WTC11 (cell line): ENCODE results near the gene CTSE. TPM values are rescaled to one million over a fixed set of nuclear protein-coding genes. Genes with fewer than 3 reads are reported as not detected.

Experiments used
- ATAC-seq: fragments of 200-7000 bp; cut with Tn5 transposase; 2 replicates; pipeline ENCODE4 v1.10.0; 2021; ENCODE audit warnings: mild to moderate bottlenecking, moderate library complexity
- CTCF ChIA-PET: fragments of 300-600 bp; sonication (Branson Sonifier 250); formaldehyde crosslinking; loops from one replicate; lab custom pipeline; 2021; ENCODE audit warnings: antibody characterized with exemption; lab: Charles Lee
- POLR2A ChIA-PET: fragments of 350-600 bp; sonication (Branson Sonifier 250); formaldehyde crosslinking; loops from one replicate; lab custom pipeline; 2021; ENCODE audit warnings: antibody characterized with exemption; lab: Charles Lee
- DNase-seq: peaks from one replicate; pipeline ENCODE4 v3.0.0; 2021; ENCODE audit warnings: low spot score
- H3K27ac Mint-ChIP-seq: 2 replicates; pipeline ENCODE4 v1.8.0; 2021; ENCODE audit warnings: mixed read lengths
- H3K27me3 Mint-ChIP-seq: 2 replicates; pipeline ENCODE4 v1.8.0; 2021; ENCODE audit warnings: low read depth, mild to moderate bottlenecking, moderate library complexity, mixed read lengths
- H3K36me3 Mint-ChIP-seq: 2 replicates; pipeline ENCODE4 v1.8.0; 2021; ENCODE audit warnings: mixed read lengths
- H3K4me1 Mint-ChIP-seq: 2 replicates; pipeline ENCODE4 v1.8.0; 2022; ENCODE audit warnings: mixed read lengths
- H3K4me3 Mint-ChIP-seq: 2 replicates; pipeline ENCODE4 v1.8.0; 2021; ENCODE audit warnings: mild to moderate bottlenecking, moderate library complexity, mixed read lengths
- H3K9me3 Mint-ChIP-seq: 2 replicates; pipeline ENCODE4 v1.8.0; 2021; ENCODE audit warnings: mixed read lengths
- CREM ChIP-seq: sonication (generic); formaldehyde crosslinking; IDR thresholded peaks from 2 replicates; pipeline ENCODE4 v1.8.1; 2022; ENCODE audit warnings: mild to moderate bottlenecking, missing genetic modification reagents, moderate library complexity
- CTCF ChIP-seq: fragments of 200-600 bp; IDR thresholded peaks from 2 replicates; pipeline ENCODE4 v1.8.0; 2022; ENCODE audit warnings: antibody characterized with exemption
- ERG ChIP-seq: fragments of 250-450 bp; sonication (Bioruptor Pico); IDR thresholded peaks from 2 replicates; pipeline ENCODE4 v1.8.0; 2021; ENCODE audit warnings: mild to moderate bottlenecking
- FOXJ3 ChIP-seq: sonication (generic); formaldehyde crosslinking; IDR thresholded peaks from 2 replicates; pipeline ENCODE4 v1.9.0; 2021; ENCODE audit warnings: missing genetic modification reagents, mild to moderate bottlenecking, borderline replicate concordance
- FOXP1 ChIP-seq: sonication (generic); formaldehyde crosslinking; IDR thresholded peaks from 2 replicates; pipeline ENCODE4 v1.8.0; 2022; ENCODE audit warnings: missing genetic modification reagents, mild to moderate bottlenecking, moderate library complexity, borderline replicate concordance
- FOXP4 ChIP-seq: sonication (generic); formaldehyde crosslinking; IDR thresholded peaks from 2 replicates; pipeline ENCODE4 v1.8.0; 2022; ENCODE audit warnings: mild to moderate bottlenecking, missing genetic modification reagents
- GRHL2 ChIP-seq: fragments of 250-450 bp; sonication (Bioruptor Pico); IDR thresholded peaks from 2 replicates; pipeline ENCODE4 v1.8.0; 2022; ENCODE audit warnings: mild to moderate bottlenecking, moderate library complexity; ENCODE audit not compliant: insufficient replicate concordance, severe bottlenecking
- IRF2 ChIP-seq: sonication (generic); formaldehyde crosslinking; IDR thresholded peaks from 2 replicates; pipeline ENCODE4 v1.8.0; 2022; ENCODE audit warnings: low read depth, missing genetic modification reagents, borderline replicate concordance
- KAT7 ChIP-seq: sonication (generic); formaldehyde crosslinking; IDR thresholded peaks from 2 replicates; pipeline ENCODE4 v1.8.1; 2023; ENCODE audit warnings: missing genetic modification reagents, mild to moderate bottlenecking, borderline replicate concordance
- NFE2L1 ChIP-seq: sonication (generic); formaldehyde crosslinking; IDR thresholded peaks from 2 replicates; pipeline ENCODE4 v1.8.1; 2023; ENCODE audit warnings: missing genetic modification reagents
- NFYB ChIP-seq: sonication (generic); formaldehyde crosslinking; conservative IDR thresholded peaks from 2 replicates; pipeline ENCODE4 v1.8.0; 2022; ENCODE audit warnings: low read depth, missing genetic modification reagents
- RORB ChIP-seq: fragments of 250-450 bp; sonication (Bioruptor Pico); IDR thresholded peaks from 2 replicates; pipeline ENCODE4 v1.9.0; 2021; ENCODE audit warnings: mild to moderate bottlenecking
- TEAD1 ChIP-seq: sonication (generic); formaldehyde crosslinking; IDR thresholded peaks from 2 replicates; pipeline ENCODE4 v1.8.0; 2022; ENCODE audit warnings: mild to moderate bottlenecking, missing genetic modification reagents
- USF1 ChIP-seq: sonication (generic); formaldehyde crosslinking; IDR thresholded peaks from 2 replicates; pipeline ENCODE4 v1.8.0; 2022; ENCODE audit warnings: mild to moderate bottlenecking, missing genetic modification reagents
- ZNF281 ChIP-seq: sonication (generic); formaldehyde crosslinking; IDR thresholded peaks from 2 replicates; pipeline ENCODE4 v1.8.0; 2023; ENCODE audit warnings: mild to moderate bottlenecking, missing genetic modification reagents
- ZNF416 ChIP-seq: fragments of 250-450 bp; sonication (Bioruptor Pico); IDR thresholded peaks from 2 replicates; pipeline ENCODE4 v1.9.0; 2021; ENCODE audit warnings: mild to moderate bottlenecking, inconsistent platforms
- total RNA-seq: library from RNA; stranded (reverse); gene quantifications from 3 replicates; pipeline ENCODE4 v1.2.3, GENCODE V29; 2021

CTSE gene
- total RNA-seq, 1 experiment from 2014 or later, result 0.17 TPM

- no peak for TF ChIP-seq TEAD1 (CRISPR knock-in tag)
- ATAC-seq, result no peak
- Mint-ChIP-seq H3K27me3 (peaks cover 6% of the 10 kb centered on the region), H3K36me3 (no peaks in the 10 kb centered on the region), H3K4me1 (no peaks in the 10 kb centered on the region), H3K4me3 (no peak overlapping the region), H3K27ac (no peak overlapping the region), H3K9me3 (peaks cover 7% of the 10 kb centered on the region; the same call in 1 of the 2 replicates)
- DNase-seq, result no peak
- CTCF ChIA-PET, result no interaction called here
- POLR2A ChIA-PET, result no interaction called here
Observed at GRCh38 chr1:206005778-206006180, 17.9 kb downstream of the CTSE start.

GRCh38 chr1:206005234-206005633 lies 18.5 kb downstream of the CTSE start:
- Mint-ChIP-seq H3K9me3 (peaks cover 7% of the 10 kb centered on the region; the same call in 1 of the 2 replicates), H3K27me3 (peaks cover 8% of the 10 kb centered on the region; the same call in 1 of the 2 replicates), H3K4me3 (no peak overlapping the region), H3K36me3 (no peaks in the 10 kb centered on the region), H3K27ac (no peak overlapping the region)
- DNase-seq (no peak), ATAC-seq (no peak)
- no peak for TF ChIP-seq IRF2 (CRISPR knock-in tag)
- no peak for TF ChIP-seq CTCF
- no peak for TF ChIP-seq USF1 (CRISPR knock-in tag)
- no peak for TF ChIP-seq RORB
- TF ChIP-seq GRHL2 (CRISPR knock-in tag), result no peak
- TF ChIP-seq ERG (CRISPR knock-in tag), result no peak
- no peak for TF ChIP-seq FOXP1 (CRISPR knock-in tag)
- TF ChIP-seq NFE2L1 (CRISPR knock-in tag), result no peak
- no peak for TF ChIP-seq FOXJ3
- no peak for TF ChIP-seq ZNF416 (CRISPR knock-in tag)
- no peak for TF ChIP-seq KAT7 (CRISPR knock-in tag)
- TF ChIP-seq, all 79 proteins: peak for 0
- ChIA-PET CTCF (no interaction called here), POLR2A (no interaction called here)
- H3K4me1 Mint-ChIP-seq, result no peaks in the 10 kb centered on the region

GRCh38 chr1:206004826-206005225 lies 18.9 kb downstream of the CTSE start:
- DNase-seq, result no peak
- POLR2A ChIA-PET, result no interaction called here
- no peak overlapping the region for H3K4me3 Mint-ChIP-seq
- no peak overlapping the region for H3K27ac Mint-ChIP-seq
- peaks cover 12% of the 10 kb centered on the region; the same call in 1 of the 2 replicates for H3K27me3 Mint-ChIP-seq
- H3K4me1 Mint-ChIP-seq, result no peaks in the 10 kb centered on the region
- no peak for ATAC-seq
- H3K36me3 Mint-ChIP-seq, result no peaks in the 10 kb centered on the region
- H3K9me3 Mint-ChIP-seq, result peaks cover 7% of the 10 kb centered on the region; the same call in 1 of the 2 replicates
- CTCF ChIA-PET, result no interaction called here
- TF ChIP-seq FOXP4 (CRISPR knock-in tag) (no peak), ZNF281 (no peak), CREM (CRISPR knock-in tag) (no peak), TEAD1 (CRISPR knock-in tag) (no peak), NFYB (no peak), CTCF (no peak), FOXJ3 (no peak), FOXP1 (CRISPR knock-in tag) (no peak), RORB (no peak), NFE2L1 (CRISPR knock-in tag) (no peak)
